ENCODE measurements around the gene NEAT1.

NEAT1 gene

DNA sequence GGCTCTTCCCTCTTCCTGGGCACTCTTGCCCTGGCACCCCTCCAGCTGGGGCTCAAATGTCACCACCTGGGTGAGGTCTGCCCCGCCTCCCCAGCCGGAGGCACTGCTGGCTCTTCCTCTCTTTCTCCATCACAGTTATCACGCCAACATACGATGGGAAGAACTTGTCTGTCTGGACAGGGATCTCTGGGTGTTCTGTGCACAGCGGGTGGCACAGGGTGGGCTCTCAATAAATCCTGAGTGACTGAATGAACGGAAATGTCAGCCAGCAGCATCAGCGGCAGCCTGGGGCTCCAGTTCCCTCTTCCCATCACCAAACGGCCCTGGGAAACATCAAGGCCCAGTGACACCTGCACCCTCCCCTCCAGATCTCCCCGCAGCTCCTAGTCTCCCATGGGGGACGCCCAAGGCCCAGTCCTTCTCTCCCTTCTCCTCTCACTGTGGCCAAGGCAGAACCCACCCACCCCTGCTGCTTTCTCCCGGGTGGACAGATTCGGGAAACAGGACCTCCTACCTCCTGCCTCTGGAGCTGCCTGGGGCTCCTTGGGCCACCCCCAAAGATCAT, 39.7 kb upstream of the NEAT1 start:
- peak overlapping the region; percentile 100 for H3K27ac ChIP-seq
- TF ChIP-seq, protein P1, sequence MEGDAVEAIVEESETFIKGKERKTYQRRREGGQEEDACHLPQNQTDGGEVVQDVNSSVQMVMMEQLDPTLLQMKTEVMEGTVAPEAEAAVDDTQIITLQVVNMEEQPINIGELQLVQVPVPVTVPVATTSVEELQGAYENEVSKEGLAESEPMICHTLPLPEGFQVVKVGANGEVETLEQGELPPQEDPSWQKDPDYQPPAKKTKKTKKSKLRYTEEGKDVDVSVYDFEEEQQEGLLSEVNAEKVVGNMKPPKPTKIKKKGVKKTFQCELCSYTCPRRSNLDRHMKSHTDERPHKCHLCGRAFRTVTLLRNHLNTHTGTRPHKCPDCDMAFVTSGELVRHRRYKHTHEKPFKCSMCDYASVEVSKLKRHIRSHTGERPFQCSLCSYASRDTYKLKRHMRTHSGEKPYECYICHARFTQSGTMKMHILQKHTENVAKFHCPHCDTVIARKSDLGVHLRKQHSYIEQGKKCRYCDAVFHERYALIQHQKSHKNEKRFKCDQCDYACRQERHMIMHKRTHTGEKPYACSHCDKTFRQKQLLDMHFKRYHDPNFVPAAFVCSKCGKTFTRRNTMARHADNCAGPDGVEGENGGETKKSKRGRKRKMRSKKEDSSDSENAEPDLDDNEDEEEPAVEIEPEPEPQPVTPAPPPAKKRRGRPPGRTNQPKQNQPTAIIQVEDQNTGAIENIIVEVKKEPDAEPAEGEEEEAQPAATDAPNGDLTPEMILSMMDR (conservative IDR thresholded peaks at IDR 0.05) = no peak

DNA sequence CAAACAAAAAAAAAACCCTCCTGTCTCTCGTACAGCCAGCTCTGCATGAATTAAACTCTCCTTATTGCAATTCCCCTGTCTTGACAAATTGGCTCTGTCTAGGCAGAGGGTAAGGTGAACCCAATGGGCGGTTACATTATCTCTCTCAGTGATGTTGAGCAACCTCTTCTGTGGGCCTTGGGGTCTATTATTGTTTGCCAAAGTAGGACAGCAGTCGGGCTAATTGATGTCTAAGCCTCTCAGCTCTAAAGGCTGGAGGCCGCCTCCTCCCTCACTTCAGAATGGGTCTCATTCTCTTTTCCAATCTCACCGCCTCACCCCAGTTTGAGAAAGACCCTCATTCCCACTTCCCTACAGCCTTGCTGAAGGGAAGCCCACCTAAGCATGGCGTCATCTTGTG, 38.8 kb upstream of the NEAT1 start:
- TF ChIP-seq, protein P1 (conservative IDR thresholded peaks at IDR 0.05) = no peak
- H3K27ac ChIP-seq = peak overlapping the region; percentile 100

DNA sequence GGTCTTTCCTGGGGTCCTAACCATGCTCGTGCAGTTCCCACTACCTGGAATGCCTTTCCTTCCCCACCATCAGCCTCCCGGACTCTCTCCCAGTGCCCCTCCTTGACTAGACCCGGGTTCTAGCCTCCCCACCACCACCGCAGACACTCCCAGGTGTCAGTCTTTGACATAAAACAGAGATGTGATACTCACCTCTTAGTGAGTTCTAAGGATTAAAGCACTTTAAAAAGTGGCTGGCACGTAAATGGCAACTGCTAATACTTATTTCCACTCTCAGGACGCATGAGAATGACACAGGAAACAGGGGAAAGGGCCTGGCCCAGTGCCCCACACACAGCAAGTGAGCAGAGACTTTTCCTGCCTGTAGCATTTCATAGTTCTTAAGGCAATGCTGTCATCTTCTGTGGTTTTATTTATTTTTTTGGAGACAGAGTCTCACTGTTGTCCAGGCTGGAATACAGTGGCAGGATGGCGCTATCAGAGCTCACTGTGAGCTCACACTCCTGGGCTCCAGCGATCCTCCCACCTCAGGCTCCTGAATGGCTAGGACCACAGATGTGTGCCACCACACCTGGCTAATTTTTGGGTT, 38.2 kb upstream of the NEAT1 start:
- peak overlapping the region; percentile 100 for H3K27ac ChIP-seq
- TF ChIP-seq, protein P1 (conservative IDR thresholded peaks at IDR 0.05) = no peak

DNA sequence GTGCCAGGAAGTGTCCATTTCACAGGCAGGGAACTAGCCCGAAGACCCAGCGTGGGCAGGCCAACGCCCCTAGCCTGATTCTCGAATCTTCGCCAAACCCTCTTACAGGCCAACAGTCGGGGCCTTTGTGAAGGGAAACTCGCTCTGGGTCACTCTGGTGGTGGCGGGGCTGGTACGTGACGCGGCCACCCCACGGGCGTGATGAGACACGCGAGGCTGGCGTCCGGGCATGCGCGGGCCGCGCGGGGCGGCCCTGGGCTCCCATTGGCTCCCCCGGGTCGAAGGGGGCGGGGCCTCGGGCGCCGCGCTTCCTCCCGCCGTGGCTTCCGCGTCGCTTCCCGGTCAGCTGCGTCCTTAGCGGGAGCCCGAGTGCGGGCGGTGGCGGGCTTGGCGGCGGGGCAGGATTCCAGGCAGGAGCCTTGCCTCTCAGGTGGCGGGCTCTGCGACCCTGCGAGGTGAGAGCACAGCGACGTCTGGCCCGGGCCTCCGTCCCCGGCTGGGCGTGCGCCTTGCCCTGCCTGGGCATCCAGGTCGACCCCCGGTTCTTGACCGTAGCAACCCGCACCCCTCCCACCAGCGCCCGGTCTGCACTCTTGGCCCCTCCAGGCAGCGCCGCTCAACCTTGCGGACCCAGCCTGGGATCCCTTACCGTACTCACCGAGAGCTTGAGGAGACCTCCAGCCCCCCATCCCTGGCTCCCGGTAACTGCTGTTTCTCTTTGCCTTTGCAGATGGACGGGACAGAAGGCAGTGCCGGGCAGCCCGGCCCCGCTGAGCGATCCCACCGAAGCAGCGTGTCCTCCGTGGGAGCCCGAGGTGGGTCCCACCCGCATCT, 36.1 kb upstream of the NEAT1 start, which contains the start of gene FRMD8:
TSS of gene FRMD8 (plus strand) at position 331 of the 834 bp plus-strand sequence. CDS start at position 731, 400 bp downstream.
- H3K27ac ChIP-seq = peak within 1 kb of the TSS; percentile 100

DNA sequence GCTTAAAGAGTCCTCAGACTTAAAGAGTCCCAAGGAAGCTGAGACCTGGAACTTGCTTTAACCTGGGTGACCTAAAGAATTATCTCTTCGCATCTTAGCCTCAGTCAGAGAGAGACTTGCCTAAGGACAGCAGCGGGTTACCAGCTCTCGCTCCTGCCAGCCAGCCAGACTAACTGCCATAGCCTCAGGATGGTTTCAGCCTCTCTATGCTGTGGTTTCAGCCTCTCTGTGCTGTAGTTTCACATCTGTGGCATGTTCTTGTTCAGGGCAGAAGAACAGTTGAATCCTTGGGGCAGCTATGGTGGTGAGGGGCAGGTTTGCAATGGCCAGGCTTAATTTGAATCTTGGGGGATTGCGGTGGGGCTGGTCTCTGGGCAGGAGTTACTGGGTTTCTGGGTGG, 33.9 kb upstream of the NEAT1 start:
- TF ChIP-seq, protein P1 (conservative IDR thresholded peaks at IDR 0.05) = no peak
- H3K27ac ChIP-seq = no peak overlapping the region; the same call in 1 of the 2 replicates

More for the DNA sequence above, 36.1 kb upstream of the NEAT1 start, which contains the start of gene FRMD8:
- TF ChIP-seq, protein P1 (conservative IDR thresholded peaks at IDR 0.05) = no peak; the same call in 1 of the 2 replicates

DNA sequence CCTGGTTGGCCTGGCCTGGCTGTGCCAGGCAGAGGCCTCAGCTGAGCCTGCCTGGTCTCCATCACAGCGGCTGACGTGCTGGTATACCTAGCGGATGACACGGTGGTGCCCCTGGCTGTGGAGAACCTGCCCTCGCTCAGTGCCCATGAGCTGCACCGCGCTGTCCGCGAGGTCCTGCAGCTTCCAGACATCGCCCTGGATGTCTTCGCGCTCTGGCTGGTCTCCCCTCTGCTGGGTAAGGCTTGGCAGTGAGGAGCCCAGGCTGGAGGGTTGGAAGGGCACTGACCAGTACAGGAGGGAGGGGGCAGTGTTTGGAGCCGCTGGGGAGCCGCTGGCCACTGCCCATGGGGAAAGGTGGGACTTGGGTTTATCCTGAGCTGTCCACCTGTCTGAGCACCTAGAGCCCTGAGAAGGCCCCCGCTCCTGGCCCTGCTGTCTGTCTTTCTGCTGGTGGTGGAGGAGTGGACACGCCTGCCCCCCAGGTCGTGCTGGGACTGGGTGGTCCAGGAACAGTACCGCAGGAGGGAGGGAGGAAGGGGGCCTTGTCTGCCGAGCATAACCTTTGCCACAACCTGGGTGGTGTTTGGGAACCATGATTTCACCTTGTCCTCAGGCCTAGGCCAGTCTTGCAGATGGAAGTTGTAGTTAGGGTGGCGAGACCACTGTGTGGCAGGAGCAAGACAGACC, 33.2 kb upstream of the NEAT1 start:
- no peak overlapping the region; the same call in 1 of the 2 replicates for H3K27ac ChIP-seq
- TF ChIP-seq, protein P1 (conservative IDR thresholded peaks at IDR 0.05) = no peak
